ENCODE measurements around the gene GPBP1. TPM values are rescaled to one million over a fixed set of nuclear protein-coding genes. Genes with fewer than 3 reads are reported as not detected.

GPBP1 gene
- polyA plus RNA-seq, 1 of the 3 experiments (the other 2 are of a cell fraction), result 11.4 TPM

DNA sequence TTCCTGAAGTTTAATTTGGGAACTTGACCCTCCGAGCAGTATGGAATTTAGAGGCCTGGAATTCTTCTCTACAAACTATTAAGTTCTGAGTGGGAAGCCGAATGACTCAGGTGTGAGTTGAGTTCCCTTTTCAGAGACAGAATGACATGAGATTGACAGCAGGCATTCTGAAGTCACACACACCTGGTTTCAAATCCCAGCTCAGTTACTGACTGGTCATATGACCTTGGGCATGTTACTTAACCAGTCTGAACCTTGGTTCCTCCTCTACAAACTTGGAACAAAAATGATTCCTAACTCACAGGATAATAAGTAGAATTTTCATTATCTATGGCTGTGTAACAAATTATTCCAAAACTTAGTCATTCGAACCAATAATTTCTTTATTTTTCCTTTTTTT is 45.5 kb upstream of the GPBP1 start (continued):
- TF ChIP-seq CHD2 (IDR thresholded peaks at IDR 0.05; ENCODE audit: low read length, partially characterized antibody), result no peak
- TF ChIP-seq TEAD4 (IDR thresholded peaks at IDR 0.05; ENCODE audit: borderline replicate concordance, insufficient read depth), result no peak
- TF ChIP-seq EP300 (IDR thresholded peaks at IDR 0.05; ENCODE audit: borderline replicate concordance in 1 of 2, low read depth in 1 of 2, low read length in 1 of 2), result no peak

DNA sequence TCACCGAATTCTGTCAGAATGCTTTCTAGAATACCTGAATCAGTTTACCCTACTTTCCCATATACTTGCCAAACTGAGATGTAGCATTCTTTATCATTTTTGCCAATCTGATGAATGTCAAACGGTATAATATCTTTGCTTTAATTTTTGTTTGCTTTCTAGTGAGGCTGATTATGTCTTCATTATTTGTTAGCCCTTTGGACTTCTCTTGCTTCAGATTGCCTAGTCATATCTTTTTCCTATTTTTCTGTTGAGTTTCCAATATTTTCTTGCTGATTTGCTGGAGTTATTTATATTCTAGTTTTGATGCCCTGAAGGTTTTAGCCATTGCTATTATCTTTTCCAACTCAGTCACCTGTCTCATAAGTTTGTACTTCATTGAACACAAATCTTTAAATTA is 40.3 kb upstream of the GPBP1 start:
- no peak overlapping the region for H3K27ac ChIP-seq (ENCODE audit: low read depth in 2 of 2, low read length in 1 of 2)
- TF ChIP-seq EP300 (IDR thresholded peaks at IDR 0.05; ENCODE audit: borderline replicate concordance in 1 of 2, low read depth in 1 of 2, low read length in 1 of 2) (no peak), SIN3A (IDR thresholded peaks at IDR 0.05; ENCODE audit: borderline replicate concordance, low read depth, low read length) (no peak), FOXJ3 (CRISPR knock-in tag; IDR thresholded peaks at IDR 0.05) (no peak), NFIC (IDR thresholded peaks at IDR 0.05; ENCODE audit: borderline replicate concordance) (no peak), RAD21 (IDR thresholded peaks at IDR 0.05; ENCODE audit: low read length) (no peak), GABPA (IDR thresholded peaks at IDR 0.05; ENCODE audit: low read depth) (no peak), EZH2phosphoT487 (IDR thresholded peaks at IDR 0.05; ENCODE audit: borderline replicate concordance, low read depth) (no peak), POLR2AphosphoS5 (IDR thresholded peaks at IDR 0.05; ENCODE audit: low read depth, low read length) (no peak), MXI1 (IDR thresholded peaks at IDR 0.05; ENCODE audit: low read depth, low read length) (no peak)
- TF ChIP-seq, protein P1, sequence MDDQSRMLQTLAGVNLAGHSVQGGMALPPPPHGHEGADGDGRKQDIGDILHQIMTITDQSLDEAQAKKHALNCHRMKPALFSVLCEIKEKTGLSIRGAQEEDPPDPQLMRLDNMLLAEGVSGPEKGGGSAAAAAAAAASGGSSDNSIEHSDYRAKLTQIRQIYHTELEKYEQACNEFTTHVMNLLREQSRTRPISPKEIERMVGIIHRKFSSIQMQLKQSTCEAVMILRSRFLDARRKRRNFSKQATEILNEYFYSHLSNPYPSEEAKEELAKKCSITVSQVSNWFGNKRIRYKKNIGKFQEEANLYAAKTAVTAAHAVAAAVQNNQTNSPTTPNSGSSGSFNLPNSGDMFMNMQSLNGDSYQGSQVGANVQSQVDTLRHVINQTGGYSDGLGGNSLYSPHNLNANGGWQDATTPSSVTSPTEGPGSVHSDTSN (IDR thresholded peaks at IDR 0.05), result no peak
- TF ChIP-seq, protein P2, sequence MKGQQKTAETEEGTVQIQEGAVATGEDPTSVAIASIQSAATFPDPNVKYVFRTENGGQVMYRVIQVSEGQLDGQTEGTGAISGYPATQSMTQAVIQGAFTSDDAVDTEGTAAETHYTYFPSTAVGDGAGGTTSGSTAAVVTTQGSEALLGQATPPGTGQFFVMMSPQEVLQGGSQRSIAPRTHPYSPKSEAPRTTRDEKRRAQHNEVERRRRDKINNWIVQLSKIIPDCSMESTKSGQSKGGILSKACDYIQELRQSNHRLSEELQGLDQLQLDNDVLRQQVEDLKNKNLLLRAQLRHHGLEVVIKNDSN (IDR thresholded peaks at IDR 0.05; ENCODE audit: borderline replicate concordance, low read depth), result no peak
- TF ChIP-seq, protein P3, sequence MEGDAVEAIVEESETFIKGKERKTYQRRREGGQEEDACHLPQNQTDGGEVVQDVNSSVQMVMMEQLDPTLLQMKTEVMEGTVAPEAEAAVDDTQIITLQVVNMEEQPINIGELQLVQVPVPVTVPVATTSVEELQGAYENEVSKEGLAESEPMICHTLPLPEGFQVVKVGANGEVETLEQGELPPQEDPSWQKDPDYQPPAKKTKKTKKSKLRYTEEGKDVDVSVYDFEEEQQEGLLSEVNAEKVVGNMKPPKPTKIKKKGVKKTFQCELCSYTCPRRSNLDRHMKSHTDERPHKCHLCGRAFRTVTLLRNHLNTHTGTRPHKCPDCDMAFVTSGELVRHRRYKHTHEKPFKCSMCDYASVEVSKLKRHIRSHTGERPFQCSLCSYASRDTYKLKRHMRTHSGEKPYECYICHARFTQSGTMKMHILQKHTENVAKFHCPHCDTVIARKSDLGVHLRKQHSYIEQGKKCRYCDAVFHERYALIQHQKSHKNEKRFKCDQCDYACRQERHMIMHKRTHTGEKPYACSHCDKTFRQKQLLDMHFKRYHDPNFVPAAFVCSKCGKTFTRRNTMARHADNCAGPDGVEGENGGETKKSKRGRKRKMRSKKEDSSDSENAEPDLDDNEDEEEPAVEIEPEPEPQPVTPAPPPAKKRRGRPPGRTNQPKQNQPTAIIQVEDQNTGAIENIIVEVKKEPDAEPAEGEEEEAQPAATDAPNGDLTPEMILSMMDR (IDR thresholded peaks at IDR 0.05), result no peak
- TF ChIP-seq, protein P4, sequence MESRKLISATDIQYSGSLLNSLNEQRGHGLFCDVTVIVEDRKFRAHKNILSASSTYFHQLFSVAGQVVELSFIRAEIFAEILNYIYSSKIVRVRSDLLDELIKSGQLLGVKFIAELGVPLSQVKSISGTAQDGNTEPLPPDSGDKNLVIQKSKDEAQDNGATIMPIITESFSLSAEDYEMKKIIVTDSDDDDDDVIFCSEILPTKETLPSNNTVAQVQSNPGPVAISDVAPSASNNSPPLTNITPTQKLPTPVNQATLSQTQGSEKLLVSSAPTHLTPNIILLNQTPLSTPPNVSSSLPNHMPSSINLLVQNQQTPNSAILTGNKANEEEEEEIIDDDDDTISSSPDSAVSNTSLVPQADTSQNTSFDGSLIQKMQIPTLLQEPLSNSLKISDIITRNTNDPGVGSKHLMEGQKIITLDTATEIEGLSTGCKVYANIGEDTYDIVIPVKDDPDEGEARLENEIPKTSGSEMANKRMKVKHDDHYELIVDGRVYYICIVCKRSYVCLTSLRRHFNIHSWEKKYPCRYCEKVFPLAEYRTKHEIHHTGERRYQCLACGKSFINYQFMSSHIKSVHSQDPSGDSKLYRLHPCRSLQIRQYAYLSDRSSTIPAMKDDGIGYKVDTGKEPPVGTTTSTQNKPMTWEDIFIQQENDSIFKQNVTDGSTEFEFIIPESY (IDR thresholded peaks at IDR 0.05; ENCODE audit: borderline replicate concordance, low read depth), result no peak
- TF ChIP-seq, protein P5, sequence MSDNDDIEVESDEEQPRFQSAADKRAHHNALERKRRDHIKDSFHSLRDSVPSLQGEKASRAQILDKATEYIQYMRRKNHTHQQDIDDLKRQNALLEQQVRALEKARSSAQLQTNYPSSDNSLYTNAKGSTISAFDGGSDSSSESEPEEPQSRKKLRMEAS (IDR thresholded peaks at IDR 0.05; ENCODE audit: low read depth), result no peak
- ChIA-PET CTCF (no interaction called here), POLR2A (no interaction called here)
- H3K27me3 ChIP-seq (ENCODE audit: insufficient read depth), result no peaks in the 10 kb centered on the region; the same call in 1 of the 2 replicates
- H4K20me1 ChIP-seq (ENCODE audit: insufficient read depth), result no peaks in the 10 kb centered on the region
- no peak overlapping the region for H2AFZ ChIP-seq (ENCODE audit: low read depth)
- no peak for DNase-seq
- no peak overlapping the region for H3K4me3 ChIP-seq (ENCODE audit: low read depth in 2 of 2, low read length in 1 of 2)
- no peaks in the 10 kb centered on the region; the same call in 1 of the 2 replicates for H3K9me2 ChIP-seq
- no peak overlapping the region for H3K4me2 ChIP-seq
- 49% methylated on average over 2 of the region's 2 CpGs for WGBS (ENCODE audit: low lambda C conversion rate)
- H3F3A ChIP-seq (replicated peaks; ENCODE audit: insufficient read depth), result no peaks in the 10 kb centered on the region
- no peaks in the 10 kb centered on the region for H3K4me1 ChIP-seq (ENCODE audit: control insufficient read depth in 1 of 2, insufficient read depth in 2 of 2, low read depth in 1 of 2, low read length in 1 of 2)
- H3K36me3 ChIP-seq (replicated peaks in 1 of 2; ENCODE audit: control insufficient read depth in 1 of 2, insufficient read depth in 2 of 2, low read length in 1 of 2), result no peaks in the 10 kb centered on the region
- no peaks in the 10 kb centered on the region for H3K79me2 ChIP-seq (ENCODE audit: insufficient read depth)
- no peaks in the 10 kb centered on the region for H3K9me3 ChIP-seq
- H3K9ac ChIP-seq, result no peak overlapping the region
